Measurements from ENCODE around the gene GABRR3.

GABRR3 gene

DNA sequence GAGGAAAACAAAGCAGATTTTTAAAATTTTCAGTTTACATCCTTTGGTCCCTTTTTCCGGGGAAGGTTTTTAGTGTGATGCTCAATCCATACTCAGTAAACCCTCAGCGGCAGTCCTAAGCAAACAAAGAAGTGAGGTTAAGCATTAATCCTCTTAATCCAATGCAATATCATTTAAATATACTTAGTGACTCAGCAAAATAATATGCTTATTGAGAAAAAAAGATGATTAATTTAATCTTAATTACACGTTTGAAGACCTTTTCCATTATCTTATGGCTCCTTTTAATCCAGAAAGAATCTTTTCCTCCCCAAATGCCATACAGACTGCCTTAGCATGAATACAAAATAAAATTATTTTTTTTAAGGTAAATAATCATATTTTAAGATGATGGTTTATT is at the start of gene GABRR3:
GABRR3 (minus strand) TSS at position 108 of the 400 bp plus-strand sequence. CDS start 328 bp downstream, outside the sequence.
- DNase-seq, result no peak

DNA sequence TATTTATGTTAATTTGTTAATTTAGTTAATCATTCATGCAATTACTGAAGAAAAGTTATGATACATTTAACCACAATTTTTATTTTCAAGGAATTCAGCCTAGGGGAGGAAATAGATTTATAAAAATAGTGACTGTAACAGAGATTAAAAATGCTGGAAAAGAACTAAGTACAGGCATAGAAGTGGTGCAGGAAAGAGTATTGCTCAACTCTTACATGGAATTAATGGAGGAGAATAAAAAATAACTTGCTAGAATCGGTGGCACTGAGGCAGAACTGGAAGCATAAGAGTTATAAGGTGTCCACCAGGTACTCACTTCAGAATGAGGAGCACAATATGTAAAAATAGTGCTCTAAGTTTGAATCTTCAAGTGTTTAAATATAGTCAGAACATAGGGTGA is 38.4 kb upstream of the GABRR3 start:
- DNase-seq, result no peak

DNA sequence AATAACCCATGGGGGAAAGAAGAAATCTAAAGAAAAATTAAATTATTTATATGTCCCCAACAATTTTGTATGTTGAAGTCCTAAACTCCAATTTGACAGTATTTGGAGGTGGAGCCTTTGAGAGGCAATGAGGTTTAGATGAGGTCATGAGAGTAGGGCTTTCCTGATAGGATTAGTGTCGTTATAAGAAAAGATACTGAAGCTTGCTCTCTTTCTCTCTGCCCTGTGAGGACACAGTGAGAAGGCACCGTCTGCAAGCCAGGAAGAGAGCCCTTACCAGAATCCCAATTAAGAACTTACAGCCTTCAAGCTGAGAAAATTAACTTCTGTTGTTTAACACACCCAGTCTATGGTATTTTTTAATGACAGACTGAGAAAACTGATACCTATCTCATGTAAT is 35.7 kb upstream of the GABRR3 start:
- no peak for DNase-seq

DNA sequence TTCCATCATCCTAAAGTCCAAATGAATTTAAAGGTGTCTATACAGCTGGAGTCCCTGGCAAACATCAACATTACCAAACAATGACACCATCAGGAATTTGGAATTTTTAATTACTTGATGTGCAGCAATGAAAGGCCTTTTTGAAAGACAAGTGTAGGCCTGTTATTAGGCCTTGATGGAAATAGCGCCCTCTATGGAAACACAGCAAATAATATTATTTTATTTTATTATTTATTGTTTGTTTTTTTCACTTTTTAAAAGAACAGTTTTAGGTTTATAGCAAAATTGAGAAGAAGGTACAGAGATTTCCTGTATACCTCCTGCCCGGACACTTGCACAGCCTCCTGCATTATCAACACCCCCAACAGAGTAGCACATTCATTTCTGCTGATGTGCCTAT is 33.7 kb upstream of the GABRR3 start:
- no peak for DNase-seq

DNA sequence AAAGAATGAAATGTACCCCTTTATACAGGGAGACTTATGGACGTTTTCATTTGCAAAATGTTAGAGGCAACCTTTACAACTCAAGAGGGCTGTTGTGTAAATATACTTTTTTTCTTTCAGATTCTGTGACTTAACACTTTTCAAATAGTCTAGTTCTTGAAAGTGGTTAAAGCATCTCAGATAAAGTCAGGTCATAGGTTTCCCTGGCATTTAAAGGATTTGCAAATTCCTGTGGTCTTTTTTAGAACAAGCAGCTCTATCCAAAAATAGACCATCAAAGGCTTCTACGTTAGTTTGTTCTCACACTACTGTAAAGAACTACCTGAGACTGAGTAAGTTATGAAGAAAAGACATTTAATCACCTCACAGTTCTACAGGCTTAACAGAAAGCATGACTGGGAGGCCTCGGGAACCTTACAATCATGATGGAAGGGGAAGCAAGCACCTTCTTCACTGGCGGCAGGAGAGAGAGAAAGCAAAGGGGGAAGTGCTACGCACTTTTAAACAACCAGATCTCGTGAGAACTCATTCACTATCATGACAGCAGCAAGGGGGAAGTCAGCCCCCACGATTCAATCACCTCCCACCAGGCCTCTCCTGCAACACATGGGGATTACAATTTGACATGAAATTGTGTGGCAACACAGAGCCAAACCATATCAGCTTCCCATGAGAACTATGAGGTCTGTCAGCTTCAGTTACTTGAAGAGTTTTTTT is 23.3 kb upstream of the GABRR3 start:
- no peak for DNase-seq

DNA sequence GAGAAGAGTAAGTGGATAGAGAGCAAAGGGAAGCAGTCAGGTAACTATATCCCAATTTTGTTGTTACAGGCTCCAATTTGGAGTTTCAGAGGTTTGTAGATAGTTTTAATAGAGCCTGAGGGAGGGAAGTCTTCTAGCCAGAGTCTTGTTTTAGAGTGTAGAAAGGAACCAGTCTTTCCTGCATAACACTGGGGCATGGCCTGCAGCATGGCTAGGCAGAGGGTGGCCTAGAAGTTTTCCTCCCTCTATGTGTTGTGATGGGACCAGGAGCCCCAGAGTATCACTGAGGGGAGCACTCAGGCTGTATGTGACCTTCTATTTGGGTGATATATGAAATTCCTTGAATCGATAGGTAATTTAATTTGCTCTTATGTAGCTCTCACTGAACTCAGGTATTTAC is 22.5 kb upstream of the GABRR3 start:
- no peak for DNase-seq

DNA sequence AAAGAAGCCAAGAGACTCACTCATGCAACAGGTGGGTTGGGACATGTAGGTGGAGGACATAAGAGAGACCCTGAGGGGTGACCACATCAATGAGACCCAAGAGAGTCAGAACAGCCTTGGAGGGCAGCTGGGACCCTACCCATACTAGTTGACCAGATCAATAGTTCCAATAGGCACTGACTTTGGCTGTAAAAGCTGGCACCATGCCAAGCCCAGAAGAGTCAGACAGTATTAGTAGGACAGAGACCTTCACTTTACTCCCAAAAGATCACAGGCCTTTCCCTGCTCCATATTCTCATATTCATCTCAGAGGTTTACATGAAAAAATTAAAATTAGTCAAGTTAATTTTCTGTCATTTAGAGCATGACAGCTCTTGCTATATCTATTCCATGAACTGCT is 20.9 kb upstream of the GABRR3 start:
- DNase-seq, result no peak

DNA sequence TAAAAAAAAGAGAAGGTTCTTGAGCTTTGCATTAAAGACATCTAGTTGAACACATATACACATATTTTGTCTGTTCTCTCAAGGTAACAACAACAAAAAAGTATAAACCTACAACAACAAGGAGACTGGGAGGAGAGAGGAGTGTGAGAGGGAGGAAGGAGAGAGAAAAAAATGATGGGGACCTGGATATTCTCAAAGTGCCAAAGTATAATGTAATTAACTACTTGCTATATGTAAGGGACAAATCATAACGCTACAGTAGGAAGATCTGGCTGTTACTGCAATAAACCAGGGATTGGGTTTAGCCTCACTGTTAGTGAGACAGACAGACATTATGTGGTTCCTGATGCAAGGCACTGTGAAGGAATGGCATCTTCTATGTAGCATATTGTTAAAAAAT is 14.2 kb upstream of the GABRR3 start:
- no peak for DNase-seq

DNA sequence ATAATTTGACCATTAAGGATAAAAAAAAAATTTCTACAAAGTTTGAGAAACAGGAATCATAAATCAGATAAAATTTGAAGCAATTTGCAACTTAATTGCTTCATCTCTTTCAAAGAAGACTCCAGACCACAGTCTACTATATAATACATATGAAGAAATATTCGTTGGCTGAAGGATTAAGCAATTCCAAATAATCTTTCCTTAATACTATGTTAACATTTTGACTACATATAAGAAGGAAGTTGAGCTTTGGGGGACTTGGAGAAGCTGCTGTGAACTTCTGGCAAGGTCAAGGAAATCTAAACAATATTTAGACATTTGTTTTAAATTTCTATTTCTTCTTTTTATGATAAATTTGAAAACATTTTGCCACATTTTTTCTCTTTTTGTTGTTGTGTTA is 13.5 kb upstream of the GABRR3 start:
- no peak for DNase-seq

DNA sequence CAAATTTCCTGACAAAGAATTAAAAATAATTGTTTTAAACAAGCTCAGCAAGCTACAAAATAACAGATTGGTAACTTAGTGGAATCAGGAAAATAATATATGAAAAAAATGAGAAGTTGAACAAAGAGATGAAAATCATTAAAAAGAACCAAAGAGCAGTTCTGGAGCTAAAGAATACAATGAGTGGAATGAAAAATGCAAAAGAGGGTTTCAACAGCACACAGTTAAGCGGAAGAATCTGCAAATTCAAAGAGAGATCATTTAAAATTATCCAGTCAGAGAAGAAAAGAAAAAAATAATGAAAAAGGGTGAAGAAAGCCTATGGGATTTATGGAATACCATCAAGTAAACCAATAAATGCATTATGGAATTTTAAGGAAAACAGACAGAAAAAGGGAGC is 6.2 kb upstream of the GABRR3 start:
- no peak for DNase-seq

DNA sequence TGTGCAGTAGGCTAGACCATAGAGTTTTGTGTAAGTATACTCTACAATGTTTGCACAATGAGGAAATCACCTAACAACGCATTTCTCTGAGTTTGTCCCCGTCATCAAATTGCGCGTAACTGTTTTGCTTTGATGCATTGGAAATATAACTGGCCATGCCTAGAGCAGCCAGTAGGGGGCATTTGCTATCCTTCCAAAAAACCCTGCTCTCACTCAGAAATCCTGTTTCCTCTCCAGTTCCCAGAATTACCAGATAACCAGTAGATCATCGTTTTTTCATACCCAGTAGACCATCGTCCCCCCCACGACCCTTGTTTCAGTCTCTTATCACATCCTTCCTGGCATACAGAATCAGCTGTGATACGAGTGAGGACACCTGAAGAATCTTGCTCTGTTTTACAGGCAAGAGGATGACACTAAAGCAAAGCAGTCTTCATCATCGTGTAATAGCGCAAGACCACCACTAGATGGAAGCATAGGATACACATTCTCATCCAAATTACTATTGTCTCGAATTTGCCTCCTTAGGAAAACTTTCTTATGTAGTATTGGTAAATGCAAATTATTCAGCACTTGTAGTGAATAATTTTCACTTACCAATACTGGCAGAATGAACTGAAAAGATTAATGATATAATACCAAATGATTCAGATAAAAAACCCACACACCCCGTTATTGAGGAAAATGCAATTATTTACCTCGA is 4.4 kb upstream of the GABRR3 start:
- DNase-seq, result peak; percentile 83 to 85

DNA sequence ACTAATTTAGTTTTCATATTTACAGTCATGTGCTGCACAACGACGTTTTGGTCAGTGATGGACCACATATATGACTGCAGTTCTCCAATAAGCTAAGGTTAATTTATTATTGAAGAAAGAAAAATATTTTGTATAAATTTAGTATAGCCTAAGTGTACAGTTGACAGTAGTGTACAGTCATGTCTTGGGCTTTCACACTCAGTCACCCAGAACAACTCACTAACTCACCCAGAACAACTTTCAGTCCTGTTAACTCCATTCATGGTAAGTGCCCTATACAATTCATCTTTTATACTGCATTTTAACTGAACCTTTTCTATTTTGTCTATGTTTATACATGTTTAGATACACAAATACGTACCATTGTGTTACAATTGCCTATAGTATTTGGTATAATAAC is 3.8 kb upstream of the GABRR3 start:
- DNase-seq, result no peak

DNA sequence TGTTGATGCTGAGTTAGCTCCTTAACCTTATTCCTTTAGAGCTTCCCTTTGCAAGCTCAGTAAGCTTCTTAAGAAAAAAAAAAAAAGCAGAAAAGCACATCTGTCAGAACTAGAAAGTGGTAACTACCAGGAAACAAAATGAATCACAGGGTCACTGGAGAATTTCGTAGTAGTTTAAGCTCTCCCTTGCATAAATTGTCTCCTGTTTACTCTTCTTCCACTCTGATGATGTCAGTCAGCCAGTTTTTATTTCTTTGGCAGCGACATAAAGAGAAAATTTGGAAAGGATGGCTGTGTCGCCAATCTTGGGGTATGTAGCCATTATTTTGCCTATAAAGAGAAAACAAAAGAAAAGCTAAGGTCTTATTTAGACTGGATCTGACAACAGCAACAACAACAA is 3.2 kb upstream of the GABRR3 start:
- no peak for DNase-seq

DNA sequence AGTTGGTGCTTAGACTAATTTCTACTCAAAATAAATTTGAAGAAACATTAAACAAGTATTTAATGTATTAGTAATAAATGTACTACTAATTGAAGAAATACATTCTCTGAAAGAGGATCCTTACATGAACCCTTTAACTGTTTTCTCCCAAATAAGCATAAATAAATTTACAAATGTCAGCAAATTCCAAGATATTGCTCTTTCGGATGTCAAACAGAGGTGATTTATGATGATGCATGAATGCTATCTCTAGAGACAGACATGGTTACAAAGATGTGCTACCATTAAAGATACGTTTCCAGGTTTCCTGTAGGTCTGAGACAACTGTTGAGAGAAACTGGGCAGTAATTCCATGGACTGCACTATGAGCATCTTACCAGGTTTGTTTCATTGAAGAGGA is 629 bp downstream of the GABRR3 start:
- DNase-seq, result no peak

DNA sequence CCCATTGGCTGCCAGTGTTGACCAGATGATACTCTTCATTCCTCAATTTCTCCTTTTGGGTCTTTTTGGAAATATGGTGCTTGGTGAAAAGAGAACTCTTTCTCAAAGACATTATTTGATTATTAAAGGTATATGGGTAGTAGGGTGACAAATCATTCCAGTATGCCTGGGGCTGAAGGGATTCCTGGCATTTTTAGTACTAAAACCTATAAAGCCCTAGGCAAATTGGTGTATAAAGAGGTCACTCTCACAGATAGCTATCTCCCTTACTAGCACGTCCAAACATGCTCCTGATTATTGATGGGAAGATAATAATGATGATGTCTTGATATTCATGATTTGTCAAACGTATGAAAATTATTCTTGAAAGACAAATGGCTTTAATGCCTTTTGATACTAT is 1.1 kb downstream of the GABRR3 start:
- no peak for DNase-seq

DNA sequence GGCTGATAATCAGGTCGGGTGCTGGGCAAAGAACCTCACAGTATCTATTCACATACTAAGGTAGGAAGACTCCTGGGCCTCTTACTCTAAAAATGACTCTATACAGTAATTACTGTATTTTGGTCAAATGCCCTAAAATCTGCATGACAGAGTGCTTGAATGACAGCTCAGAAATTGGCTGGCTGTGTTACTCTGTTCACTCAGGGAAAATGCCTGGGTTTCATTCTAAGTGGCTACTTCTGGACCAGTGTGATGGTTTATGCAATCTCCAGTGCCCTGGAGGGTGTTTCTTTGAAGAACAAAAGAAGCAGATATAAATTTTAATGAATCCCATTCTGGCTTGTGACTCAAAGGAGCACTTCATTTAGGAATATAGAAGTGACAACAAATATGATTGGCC is 2.2 kb downstream of the GABRR3 start:
- no peak for DNase-seq

DNA sequence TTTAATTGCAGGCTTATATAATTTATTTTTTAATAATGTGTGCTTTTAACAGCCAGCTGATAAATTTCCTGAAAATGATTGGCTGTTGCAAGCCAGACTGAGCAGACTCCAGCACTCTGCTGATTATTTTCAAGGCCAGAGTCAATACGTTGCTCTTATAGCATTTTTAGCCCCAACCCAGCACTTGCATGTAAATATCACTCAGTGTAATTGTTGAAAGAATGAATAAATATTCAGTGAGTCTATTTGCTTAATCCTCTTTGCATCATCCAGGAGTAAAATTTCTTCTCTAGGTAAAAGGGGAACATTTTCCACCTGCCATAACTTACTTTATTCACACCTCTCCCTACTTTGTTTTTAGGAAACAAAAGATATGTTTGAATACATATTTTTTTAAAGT is 2.9 kb downstream of the GABRR3 start:
- DNase-seq, result no peak

DNA sequence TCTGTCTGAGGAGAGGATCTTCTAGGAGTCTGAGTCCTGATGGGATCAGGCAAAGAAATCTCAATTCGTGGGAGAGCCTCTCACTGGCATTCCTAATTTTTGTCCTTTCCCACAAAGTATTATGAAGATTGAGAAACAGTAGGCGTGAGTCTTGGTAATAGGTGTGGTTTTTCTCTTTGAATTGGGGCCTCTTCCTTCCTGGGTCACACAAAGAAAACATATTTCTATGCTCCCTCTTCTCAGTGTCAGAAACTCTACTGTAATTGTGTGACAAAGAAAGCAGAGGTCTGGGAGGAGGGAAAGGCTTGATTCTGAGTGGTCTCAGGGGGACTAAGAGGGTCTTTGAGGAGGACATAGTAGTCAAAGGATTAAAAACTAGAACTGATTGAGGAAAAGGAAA is 6.0 kb downstream of the GABRR3 start:
- DNase-seq, result no peak

DNA sequence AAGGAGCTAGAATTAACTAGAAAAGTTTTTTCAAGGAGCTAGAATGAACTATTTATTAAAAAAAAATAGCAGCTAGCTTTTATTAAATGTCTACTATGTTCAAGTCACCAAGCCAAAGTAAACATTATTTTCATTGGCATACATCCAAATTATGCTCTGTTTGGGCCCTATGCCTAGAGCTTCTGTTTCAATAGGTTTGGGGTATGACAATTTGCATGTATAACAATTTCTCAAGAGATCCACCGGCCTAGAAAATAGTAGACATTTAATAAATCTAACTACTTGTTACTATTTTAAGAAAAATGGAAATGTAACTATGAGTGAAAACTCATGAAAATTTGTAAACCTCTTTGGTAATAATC is 8.0 kb downstream of the GABRR3 start:
- no peak for DNase-seq

DNA sequence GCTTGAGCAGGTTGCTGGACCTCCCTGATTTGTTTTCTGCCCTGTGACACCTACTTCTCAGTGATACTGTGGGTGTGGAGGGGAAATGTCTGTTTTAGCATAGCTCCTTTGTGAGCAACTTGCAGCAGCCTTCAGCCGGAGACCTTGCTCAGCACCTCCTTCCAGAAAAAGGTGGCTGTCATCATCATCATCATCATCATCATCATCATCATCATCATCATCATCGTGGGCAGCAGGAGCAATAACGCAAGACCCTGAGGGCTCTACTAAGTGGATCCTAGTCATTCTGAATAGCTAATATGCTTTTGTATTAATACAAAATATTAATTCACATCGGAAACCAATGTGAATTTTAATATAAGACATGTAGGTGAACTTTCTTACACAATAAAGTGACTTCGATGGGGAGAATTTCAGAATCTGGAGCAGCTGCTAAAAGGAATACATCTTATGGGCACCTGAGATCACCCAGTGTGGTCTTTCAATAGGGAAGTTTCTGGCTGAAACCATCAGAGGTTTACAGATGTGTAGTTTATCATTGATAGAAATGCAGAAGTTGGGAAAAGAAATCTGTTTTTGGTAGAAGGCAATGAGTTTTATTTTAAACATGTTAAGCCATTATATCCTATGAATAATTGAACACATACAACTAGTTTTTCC is 8.6 kb downstream of the GABRR3 start:
- DNase-seq, result no peak

DNA sequence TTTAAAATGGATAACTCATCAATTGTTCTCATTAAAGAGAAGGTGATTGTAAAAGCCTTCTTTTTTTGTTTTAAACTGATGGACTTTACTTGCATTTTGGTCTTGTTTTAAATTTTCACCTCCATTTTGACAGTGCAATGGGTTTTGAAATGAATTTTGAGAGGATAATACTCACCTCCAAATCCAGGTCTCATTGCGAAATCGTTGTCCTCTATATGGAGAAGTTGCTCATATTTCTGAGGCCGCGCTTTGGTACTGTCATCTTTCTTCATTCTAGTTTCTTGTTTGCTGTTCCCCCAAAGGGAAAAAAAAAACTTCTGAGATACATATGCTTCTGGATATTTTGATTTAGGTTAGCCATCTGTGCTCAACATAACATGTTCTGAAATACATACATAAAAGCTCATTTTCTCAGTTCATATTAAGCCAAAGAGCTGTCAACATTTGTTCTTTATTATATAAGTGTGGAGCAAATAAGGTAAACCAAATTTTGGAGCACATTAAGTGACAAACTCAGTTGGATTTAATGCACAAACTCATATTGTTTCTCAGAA is 9.6 kb downstream of the GABRR3 start:
- DNase-seq, result no peak

DNA sequence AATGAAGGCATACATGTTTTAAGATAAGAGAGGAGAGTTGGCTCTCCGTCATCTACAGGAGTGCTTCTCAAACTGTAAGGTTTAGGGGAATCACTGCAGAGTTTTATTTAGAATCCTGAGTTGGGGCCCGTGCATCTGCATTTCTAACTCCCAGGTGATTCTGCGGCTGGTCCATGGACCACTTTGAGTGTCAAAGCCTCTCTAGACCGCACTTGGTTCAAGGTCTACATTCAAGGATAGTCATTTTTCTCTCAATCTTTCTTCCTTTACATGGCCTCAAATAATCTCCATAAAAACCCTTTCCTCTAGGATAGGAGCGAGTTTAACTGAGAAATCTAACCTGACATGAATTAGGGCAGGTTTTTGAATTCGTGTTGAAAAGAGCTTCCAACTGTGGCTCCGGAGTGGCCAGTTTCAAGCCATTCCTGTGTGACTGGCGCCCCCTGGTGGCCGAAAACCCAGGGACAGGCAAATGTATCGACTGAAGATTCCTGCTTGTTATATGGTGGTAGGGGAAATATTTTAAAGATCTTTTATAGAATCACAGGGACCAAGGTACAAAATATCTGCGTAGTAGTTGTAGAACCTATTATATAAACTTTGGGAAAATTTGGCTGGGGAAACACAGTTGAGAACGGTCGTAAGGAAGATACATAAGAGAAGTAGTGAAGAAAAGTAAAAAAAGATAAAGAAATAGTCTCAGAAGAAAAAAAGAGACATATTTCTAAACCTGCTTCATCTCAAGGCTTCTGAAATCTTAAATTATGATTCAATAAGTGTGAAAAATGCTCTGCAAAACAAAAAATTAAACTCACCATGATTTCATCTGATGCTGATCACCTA is 11.9 kb downstream of the GABRR3 start:
- peak; percentile 95 to 99 for DNase-seq
